GM18519 (cell line): Measurements from ENCODE around the gene HADHB.
"Not testable (repeated sequence)": the region's sequence is repeated elsewhere in the genome, so short reads cannot be mapped to it uniquely, and the experiment has no call there.

Experiments
- ATAC-seq: cut with Tn5 transposase; IDR thresholded peaks from one replicate; pipeline ENCODE4 v1.9.1; 2021; ENCODE audit warnings: mild to moderate bottlenecking, moderate library complexity; ENCODE audit not compliant: unreplicated experiment, low FRiP score

Gene HADHB

GRCh38 chr2:26325851-26326250 lies 81.1 kb downstream of the HADHB start:
- no peak for ATAC-seq

GRCh38 chr2:26326514-26326913 lies 81.8 kb downstream of the HADHB start:
- ATAC-seq = no peak

- ATAC-seq = no peak
Observed at GRCh38 chr2:26327291-26328272, 82.8 kb downstream of the HADHB start.

- not testable (repeated sequence) for ATAC-seq
Observed at GRCh38 chr2:26329083-26329482, 84.3 kb downstream of the HADHB start.

GRCh38 chr2:26330114-26330549 lies 85.4 kb downstream of the HADHB start:
- peak; percentile 76 for ATAC-seq

- ATAC-seq = no peak
Observed at GRCh38 chr2:26330604-26331003, 85.9 kb downstream of the HADHB start.

- not testable (repeated sequence) for ATAC-seq
Observed at GRCh38 chr2:26331321-26331720, 86.6 kb downstream of the HADHB start.

GRCh38 chr2:26333293-26333692 lies 88.6 kb downstream of the HADHB start:
- ATAC-seq = no peak

- no peak for ATAC-seq
Observed at GRCh38 chr2:26335231-26335630, 90.5 kb downstream of the HADHB start.

- no peak for ATAC-seq
Observed at GRCh38 chr2:26336719-26337118, 92.0 kb downstream of the HADHB start.

GRCh38 chr2:26337298-26337697 lies 92.6 kb downstream of the HADHB start:
- no peak for ATAC-seq
